ENCODE measurements around the gene TNFRSF1B.

Gene TNFRSF1B

DNA sequence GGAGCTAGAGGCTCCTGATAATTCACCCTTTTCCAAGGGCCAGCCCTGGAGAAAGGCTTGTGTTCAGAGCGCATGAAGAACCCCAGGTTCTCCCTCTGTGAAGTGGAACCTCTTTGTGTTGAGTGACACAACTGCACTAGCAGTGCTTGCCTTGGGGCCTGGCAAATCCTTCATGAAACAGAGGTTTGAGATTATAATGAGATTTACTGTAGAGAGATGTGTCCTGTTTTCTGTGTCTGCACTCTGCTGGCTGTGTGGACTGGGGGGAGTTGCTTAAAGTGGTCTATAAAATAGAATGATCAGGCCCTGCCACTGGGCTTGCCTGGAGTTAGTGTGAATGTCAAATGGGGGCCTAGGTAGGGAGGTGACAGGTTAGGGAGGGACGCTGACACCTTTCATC lies 11.5 kb upstream of the TNFRSF1B start:
- in situ Hi-C loops (cut with HindIII; ENCODE audit: low sequenced_read_pairs): no loop called here

DNA sequence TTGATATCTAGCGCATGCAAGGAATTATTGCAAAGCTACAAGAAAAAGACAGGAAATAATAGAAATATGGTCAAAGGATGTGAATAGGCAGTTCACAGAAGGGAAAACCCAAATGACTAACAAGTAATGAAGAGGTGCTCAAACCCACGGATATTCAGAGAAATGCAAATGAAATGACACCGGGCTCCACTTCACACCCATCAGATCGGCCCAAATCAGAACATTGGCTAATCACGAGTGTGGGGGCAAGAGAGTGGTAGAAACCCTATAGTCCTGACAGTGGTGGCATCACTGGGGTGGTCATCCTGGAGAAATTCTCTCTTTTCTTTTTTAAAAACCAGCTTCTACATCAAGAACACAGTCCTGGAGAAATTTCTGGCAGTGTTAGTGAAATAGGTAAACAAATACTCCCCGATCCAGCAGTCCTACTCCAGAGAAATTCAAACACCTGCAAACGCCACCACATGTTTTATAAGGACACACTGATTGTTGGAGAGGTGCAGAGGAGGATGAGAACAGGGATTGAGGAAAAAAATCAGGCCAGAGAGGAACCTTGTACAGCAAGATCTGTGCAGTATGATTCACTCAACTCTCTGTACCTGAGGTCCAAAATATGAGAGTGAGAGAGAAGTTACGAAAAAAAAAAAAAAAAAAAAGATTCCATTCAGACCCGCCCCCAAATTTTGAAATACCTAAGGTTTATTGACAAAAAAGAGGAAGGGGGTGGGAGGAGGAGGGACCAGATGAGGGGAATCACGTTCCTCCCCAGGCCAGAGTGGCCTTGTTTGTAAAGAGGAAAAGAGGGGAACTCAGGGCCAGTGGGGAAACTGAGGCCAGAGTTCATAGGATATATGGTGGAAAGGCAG lies 9.2 kb upstream of the TNFRSF1B start:
- in situ Hi-C loops (cut with HindIII; ENCODE audit: low sequenced_read_pairs): no loop called here

DNA sequence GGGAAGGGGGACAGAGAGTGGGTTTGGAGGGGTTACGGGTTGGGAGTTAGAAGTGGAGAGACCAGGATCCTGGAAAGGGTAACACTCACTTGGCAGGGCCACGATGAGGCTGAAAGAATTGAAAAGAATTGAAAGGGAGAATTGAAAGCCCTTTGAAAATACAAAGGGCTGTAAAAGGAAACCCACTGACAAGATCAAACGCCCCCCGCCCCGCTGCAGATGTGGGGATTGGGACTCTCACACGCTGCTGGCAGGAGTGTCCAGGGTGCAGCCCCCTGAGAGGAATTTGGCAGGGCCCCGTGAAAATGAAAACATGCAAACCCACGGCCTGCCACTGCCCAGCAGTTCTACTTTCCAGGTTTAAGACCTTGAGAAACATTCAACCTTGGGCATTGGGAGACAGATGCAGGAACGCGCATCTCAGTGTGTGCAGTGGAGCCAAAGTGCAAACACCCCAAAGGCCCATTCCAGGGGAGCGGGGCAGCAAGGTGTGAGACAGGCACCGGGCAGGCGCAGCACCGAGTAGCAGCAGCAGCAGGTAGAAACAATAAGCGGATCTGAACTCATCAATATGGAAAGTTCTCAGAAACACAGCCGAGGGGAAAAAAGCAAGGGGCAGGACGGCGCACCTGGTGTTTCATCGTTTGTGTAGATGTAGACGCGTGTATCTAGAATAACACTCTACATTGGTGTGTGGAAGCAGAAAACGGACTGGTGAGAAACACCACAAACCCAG lies 8.3 kb upstream of the TNFRSF1B start:
- in situ Hi-C loops (cut with HindIII; ENCODE audit: low sequenced_read_pairs): no loop called here

DNA sequence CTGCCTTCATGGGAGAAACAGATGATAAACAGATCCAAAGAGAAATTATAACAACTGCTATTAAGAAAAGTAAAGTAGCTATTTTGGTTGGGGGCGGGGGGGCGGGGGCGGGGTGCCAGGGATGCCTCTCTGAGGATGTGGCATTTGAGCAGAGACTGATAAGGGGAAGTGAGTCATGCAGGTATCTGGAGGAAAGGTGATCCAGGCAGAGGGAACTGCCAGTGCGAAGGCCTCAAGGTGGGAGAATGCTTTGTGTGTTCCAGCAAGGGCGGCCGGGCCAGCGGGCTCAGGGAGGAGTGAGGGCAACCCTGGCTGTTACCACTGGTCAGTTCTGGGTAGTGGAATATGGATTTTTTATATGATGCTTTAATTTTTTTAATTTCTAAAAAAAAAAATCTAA lies 7.0 kb upstream of the TNFRSF1B start:
- in situ Hi-C loops (cut with HindIII; ENCODE audit: low sequenced_read_pairs): no loop called here

DNA sequence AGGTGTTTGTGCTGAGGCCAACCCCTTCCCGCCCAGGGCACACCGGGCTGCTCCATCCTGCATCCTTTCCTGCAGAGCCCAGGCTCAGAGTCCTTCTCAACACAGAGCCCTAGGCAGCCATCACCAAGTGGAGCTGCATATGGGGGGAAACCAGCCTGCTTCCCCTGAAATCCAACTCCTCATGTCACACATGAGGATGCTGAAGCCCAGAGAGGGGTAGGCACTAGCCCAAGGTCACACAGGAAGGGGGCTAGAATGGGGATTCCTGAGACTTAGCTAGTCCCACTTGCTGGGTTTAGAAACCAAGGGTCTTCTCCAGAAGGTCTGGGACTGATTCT lies 5.5 kb upstream of the TNFRSF1B start:
- in situ Hi-C loops (cut with HindIII; ENCODE audit: low sequenced_read_pairs): no loop called here

DNA sequence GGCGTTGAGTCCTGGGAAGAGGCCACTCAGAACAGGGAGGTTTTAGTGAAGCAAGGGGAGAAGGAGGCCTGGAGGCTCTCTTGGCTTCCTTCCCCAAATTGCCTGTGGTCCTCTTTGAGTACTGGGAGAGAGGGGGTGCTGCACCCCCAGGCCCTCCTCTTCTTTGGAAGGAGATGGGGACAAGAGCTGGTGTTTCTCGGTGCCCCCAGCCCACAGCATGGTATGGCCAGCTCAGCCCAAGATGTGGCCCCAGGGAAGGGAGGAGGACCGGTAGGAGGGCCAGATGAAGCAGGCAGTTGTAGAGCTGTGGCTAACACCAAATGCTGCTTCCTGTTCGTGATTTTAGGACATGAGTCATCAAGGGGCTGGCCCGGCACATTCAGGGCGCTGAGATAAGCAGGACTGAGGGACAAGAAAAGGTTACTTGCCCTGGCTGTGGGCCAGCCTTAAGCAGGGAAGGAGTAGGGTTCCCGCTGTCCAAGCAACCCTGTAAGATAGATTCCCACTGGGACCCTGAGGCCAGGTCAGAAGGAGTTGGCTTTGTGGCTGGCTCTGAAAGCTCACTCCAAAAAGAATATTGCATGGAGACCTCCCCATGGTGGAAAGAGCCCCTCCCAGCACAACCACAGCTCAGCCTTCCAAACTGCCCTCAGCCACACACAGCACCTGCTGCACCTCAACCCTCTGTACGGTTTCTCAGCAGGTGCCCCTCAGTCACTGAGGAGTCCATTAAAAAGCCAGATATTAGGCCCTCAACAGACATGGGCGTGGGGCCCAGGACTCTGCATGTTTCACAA lies 4.9 kb upstream of the TNFRSF1B start:
- in situ Hi-C loops (cut with HindIII; ENCODE audit: low sequenced_read_pairs): no loop called here

DNA sequence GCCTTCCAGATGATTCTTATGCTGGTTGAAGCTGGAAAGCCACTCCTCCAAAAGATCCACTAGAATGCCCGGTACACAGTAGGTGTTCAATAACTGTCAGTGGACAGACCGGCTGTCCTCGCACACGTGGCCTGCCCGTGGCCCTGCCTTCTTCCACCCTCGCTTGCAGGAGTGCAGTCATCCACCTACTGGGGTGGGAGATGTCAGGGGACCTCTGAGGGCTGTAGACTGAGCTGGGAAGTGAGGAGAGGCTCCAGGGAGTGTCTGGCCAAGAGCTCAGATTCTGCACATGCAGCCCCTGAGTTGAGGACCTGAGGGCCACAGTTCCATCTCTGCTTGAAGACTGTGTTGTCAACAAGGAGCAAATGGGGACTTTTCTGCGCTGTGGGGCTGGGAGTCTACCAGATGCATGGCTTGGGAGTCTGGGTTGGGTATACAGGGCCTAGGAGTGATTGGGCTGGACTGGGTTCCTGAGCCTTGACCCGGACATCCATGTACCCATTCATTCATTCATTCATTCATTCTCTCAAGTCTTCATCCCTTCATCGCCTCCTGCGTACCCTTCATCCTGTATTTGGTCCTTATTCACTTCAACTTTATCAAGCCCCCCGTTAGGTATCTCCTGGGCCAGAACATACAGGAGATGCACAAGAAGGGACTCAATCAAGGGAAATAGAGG lies 4.2 kb upstream of the TNFRSF1B start:
- in situ Hi-C loops (cut with HindIII; ENCODE audit: low sequenced_read_pairs): no loop called here

DNA sequence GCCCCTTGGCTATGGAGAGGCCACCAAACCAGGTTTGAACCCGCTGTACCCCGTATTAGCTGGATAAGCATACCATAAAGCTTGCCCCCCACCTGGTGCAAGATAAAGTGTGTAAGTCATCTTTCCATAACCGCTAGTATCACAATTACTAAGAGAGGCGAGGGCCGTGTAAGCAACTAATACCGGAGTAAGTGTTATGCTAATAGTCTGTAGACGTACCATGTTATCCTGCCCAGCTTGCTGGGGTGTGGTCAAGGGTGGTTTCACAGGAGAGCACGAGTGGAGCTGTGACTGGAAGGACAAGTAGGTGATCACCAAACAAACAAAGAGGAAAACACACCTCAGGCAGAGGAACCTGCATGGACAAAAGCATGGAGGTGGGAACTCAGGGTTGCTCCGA lies 3.6 kb upstream of the TNFRSF1B start:
- in situ Hi-C loops (cut with HindIII; ENCODE audit: low sequenced_read_pairs): no loop called here

DNA sequence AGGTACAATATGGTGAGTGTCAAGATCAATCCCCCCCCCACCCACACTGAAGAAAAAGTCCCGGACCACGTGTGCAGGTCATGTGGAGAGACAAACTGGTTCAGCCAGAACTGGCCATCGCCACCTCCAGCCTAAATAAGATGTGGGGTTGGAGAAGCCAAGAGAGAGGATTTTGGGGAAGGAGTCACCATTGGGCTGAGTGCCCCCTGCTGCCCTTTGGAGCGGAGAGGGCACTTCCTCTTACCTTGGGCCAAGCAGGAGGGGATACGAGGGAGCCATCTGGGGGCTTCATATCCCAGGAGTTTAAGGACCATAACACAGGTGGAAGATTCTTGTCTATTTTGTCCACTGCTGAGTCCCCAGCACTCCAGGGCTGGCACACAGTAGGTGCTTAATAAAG lies 2.6 kb upstream of the TNFRSF1B start:
- in situ Hi-C loops (cut with HindIII; ENCODE audit: low sequenced_read_pairs): no loop called here

DNA sequence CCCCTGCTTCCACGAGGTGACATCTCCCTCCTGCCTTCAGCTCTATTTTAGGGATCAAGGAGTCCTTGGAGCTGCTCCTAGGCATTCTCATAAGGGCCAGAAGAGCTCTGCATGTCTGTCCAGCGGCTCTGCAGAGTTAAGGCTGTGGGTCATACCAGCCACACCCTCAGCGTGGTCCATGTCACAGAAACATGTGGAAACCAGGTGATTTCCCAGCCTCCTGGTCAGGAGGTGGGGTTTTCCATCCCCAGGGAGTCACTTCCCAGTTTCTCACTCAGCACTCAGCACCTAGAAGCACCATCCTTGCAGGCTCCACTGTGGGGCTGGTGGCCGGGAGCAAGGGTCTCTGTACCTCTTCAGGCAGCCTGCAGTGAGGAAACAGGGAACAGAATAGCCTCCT lies 1.4 kb upstream of the TNFRSF1B start:
- in situ Hi-C loops (cut with HindIII; ENCODE audit: low sequenced_read_pairs): no loop called here

DNA sequence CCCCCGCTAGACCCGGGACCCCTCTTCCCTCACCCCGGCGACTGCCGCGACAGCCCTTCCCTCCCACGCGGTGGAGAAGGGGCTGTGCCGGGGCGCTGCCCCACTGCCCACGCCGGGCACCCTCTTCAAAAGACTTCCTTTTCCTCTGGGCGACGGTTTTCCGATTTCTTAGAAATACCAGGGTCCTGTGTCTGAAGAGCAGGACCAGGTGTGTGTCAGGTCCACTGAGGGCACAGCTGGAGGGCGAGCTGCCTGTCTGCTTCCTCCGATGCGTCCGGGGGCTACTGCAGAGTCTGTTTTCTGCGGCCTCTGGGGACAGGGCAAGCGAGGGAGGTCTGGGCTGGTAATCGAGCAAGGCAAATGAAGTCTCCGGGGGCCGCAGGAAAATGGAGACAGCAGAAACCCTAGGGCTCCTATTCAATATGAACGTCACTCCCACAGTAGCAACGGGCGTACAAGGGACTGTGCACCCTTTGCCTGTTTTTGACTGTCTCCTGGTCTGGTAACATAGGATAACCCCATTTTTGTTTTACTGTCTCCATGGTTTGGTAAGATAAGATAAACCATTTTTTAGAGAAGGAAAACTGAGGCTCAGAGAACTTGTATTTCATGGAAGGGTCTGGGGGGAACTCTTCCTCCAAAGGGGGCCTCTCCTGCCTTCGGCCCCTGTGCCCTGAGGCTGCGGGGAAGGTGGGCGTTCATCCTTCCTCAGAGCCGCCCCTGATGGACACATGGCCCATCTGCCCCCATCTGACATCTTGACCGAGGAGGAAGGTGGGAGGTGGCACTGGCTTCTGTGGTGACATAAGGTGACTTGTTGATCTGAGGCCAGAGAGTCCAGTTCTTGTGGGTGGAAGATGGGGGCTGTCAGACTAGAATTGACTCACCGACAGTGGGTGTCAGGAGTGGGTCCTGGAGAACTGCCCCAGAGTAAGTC lies 970 bp downstream of the TNFRSF1B start:
- in situ Hi-C loops (cut with HindIII; ENCODE audit: low sequenced_read_pairs): no loop called here

DNA sequence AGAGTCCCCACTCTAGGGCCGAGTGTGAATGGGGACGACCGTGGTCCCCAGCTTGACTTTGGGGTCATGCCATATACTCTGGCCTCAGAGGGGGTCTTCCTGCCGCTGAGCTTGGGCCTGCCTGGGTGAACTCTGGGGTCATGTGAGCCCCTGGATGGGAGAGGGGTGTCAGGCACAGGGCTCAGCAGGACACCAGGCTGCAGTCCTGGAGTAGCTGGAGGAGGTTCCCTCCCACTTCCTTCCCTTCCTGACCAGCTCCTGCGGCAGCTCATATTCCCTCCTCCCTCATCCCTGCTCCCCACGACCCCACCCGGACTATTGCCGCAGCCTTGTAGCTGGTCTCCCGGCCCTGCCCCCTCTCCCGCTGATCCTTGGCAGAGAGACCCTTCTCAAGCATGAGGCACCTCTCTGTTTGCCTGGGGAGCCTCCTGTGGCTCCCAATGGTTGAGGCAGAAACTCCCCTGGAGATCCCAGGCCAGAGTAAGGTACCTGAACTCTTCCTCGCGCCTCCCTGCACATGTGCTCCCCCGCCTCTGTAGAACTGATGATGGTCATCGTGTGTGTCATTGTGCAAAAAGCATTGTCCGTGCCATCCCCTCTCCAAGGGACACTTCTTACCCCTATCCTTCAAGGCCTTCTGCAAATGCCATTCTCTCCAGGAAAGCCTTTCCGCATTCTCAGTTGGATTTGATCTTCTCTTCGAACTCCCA lies 1.8 kb downstream of the TNFRSF1B start:
- in situ Hi-C loops (cut with HindIII; ENCODE audit: low sequenced_read_pairs): no loop called here

DNA sequence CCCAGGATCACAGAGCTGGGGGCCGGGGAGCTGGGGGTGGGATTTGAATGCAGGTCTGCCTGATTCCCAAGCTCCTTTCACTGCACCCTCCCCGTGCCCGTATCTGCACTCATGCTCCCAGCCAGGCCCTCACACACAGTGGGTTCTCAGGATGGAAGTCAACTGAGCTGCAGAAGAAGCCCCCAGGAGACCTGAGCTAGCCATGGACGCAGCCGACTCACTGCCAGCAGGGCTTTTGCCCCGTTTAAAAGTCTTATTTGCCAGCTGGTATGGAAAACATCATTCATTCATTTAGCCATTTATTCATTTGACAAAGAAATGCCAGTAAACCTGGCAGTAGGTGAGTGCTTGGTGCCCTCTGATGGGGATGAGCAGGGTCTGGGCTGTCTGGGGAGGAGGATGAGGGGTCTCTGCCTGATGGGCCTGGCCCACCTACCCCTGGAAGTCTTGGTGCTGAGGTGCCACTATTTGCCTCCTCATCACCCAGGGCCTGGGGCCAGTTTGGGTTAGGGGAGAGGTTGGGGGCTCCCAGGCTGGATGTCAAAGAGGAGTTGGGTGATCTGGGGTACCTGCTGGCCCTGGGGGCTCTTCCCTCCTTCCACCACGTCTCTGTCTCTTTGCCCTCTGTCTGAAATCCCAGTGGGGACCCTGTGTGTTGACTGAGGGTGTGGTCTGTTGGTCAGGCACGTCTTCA lies 2.8 kb downstream of the TNFRSF1B start:
- in situ Hi-C loops (cut with HindIII; ENCODE audit: low sequenced_read_pairs): no loop called here

DNA sequence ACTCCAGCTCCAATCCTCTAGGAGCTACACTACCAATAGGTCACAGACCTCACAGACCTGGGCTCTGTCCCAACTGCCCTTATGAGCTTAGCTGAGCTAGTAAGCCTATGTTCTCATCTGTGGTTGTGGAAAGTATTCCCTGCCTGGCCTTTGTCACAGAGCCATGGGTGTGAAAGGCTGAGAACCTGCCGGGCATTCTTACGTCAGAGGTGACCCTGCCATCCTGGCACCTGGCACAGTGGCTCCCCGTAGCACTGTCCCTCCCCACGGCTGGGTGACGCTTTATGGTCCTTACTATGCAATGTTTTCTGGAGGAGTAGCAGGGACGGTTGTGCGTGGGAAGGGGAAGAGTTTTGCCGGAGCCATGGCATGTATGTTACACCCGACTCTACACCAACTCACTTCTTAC lies 3.5 kb downstream of the TNFRSF1B start:
- in situ Hi-C loops (cut with HindIII; ENCODE audit: low sequenced_read_pairs): no loop called here

DNA sequence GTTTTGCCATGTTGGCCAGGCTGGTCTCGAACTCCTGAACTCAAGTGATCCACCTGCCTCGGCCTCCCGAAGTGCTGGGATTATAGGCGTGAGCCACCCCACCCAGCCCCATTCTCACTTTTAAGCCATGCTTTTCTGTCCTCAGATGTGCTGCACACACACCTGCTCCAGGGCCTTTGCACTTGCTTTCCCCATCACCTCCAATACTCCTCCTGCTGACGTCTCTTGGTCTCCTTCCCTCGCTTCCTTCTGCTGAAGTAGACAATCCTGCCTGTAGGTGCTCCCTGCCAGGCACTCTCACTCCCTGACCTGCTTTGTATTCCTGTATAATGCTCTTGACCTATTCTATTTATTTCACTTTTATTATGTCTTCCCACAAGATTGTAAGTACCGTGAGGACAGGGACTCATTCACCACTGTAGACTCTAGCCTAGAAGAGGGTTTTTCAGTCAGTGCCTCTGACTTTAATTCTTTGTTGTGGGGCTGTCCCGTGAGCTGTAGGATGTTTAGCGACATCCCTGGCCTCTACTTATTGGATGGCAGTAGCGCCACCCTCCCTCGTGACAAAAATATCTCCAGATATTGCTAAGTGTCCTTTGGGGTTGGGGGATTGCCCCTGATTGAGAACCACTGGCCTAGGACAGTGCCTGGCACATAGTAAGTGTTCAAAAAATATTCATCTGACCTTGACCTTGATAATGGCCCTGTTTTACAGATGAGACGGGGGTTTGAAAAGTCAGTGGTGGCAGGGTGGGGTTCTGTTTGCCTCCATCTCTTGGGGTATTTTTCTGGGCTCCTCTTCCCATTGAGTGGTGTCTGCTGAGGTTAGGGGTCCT lies 4.6 kb downstream of the TNFRSF1B start:
- in situ Hi-C loops (cut with HindIII; ENCODE audit: low sequenced_read_pairs): no loop called here

DNA sequence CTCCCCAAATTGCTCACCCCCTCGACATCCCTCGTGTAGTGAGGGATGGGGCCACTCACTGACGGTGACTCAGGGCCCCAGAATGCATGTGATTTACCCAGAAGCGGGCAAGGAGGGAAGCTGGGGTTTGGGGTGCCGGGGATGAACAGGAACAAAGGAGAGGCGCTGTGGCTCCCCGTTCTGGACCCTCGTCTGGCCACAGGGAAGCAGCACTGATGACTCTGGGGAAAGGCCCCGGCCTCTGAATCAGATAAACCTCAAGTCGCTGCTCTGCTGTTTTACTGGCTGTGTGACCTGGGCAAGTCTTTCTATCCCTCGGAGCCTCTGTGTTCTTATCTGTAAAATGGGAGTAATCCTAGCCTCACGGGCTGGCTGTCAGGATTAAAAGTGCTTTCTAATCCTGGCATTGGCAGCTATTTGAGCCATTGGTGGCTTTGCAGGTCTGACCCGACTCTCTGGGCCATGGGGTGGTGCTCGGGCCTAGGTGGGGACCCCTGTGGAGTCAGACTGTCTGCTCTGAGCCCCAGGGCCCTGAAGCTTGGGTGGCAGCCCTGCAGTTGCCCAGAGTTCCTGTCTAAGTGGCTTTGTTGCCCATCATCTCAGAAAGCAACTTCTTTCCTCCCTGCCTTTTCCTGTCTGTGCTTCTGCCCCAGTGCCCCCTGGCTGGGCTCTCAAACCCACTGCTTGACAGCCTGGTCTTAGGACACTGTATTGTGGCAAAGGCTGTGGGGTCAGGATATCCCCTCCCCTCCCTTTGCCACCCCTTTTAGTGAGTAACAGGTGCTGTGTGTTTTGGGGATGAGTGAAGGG lies 5.5 kb downstream of the TNFRSF1B start:
- in situ Hi-C loops (cut with HindIII; ENCODE audit: low sequenced_read_pairs): no loop called here

DNA sequence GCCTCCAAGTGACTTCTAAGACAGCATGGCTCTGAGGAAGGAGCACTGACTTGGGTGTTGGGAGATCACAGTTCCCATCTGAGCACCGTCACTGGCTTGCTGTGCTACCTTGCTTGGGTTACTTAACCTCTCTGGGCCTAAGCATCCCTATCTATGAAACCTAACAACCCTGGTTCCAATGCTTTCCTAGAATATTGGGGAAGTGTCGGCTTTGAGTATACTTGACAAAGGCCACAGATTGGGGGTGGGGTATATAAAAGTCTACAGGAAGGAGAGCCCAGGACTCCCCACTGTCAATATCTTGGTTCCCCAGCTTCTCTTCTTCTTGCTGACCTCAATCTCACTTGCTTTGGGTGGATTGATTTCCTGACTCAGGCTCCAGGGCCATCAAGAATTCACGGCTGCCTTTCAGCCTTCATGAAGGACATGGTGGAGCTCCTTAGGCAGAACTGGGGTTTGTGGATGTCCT lies 6.3 kb downstream of the TNFRSF1B start:
- in situ Hi-C loops (cut with HindIII; ENCODE audit: low sequenced_read_pairs): no loop called here

All from DLD1 (cell line).